ENCODE results near the gene TOX2. TPM values are rescaled to one million over a fixed set of nuclear protein-coding genes. Genes with fewer than 3 reads are reported as not detected.

The TOX2 gene
- total RNA-seq, 1 experiment from 2014 or later, result 1.7 TPM

DNA sequence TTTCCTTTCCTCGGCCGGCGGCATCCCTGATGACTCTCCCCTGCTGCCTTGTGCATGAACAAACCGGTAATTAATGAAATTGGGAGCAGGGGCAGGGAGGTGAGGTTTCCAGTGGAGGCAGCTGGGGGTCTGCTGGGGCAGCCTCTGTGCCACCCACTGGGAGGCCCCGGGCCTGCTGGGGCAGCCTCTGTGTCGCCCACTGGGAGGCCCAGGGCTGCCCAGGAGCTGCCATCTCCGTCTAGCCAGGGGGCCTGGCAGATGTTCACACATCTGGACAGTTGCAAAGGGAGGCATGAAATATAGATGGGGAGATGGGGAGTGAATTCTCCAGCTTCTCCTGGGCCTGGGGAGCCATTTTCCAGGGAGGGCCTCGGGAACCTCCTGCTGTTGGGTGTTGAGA, 33.8 kb downstream of the TOX2 start:
- Mint-ChIP-seq H3K36me3 (ENCODE audit: insufficient read depth in 1 of 3, low read depth in 3 of 3) (no peaks in the 10 kb centered on the region), H3K9me3 (no peaks in the 10 kb centered on the region; a peak in 1 of 5 replicates), H3K27ac (no peak overlapping the region), H3K27me3 (ENCODE audit: low read depth) (no peaks in the 10 kb centered on the region; the same call in 1 of the 2 replicates), H3K4me1 (peaks cover 26 to 35% of the 10 kb centered on the region in 2 experiments), H3K4me3 (no peak overlapping the region)
- H3K18ac ChIP-seq (ENCODE audit: insufficient read length, low read depth, low read length), result no peak overlapping the region
- TF ChIP-seq, protein P1, sequence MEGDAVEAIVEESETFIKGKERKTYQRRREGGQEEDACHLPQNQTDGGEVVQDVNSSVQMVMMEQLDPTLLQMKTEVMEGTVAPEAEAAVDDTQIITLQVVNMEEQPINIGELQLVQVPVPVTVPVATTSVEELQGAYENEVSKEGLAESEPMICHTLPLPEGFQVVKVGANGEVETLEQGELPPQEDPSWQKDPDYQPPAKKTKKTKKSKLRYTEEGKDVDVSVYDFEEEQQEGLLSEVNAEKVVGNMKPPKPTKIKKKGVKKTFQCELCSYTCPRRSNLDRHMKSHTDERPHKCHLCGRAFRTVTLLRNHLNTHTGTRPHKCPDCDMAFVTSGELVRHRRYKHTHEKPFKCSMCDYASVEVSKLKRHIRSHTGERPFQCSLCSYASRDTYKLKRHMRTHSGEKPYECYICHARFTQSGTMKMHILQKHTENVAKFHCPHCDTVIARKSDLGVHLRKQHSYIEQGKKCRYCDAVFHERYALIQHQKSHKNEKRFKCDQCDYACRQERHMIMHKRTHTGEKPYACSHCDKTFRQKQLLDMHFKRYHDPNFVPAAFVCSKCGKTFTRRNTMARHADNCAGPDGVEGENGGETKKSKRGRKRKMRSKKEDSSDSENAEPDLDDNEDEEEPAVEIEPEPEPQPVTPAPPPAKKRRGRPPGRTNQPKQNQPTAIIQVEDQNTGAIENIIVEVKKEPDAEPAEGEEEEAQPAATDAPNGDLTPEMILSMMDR (conservative IDR thresholded peaks at IDR 0.05), result no peak
- H2AK5ac ChIP-seq (ENCODE audit: insufficient read length, low read length), result no peak overlapping the region
- no peak overlapping the region for H2BK12ac ChIP-seq (ENCODE audit: insufficient read length, low read depth, low read length)
- H3K79me1 ChIP-seq (ENCODE audit: insufficient read depth, low read depth, low read length, poor library complexity, severe bottlenecking), result no peaks in the 10 kb centered on the region
- H3K56ac ChIP-seq (ENCODE audit: insufficient read length, low read depth, low read length), result no peak overlapping the region
- no peak overlapping the region for H2BK5ac ChIP-seq (ENCODE audit: insufficient read length, low read length)
- DNase-seq, result no peak
- H4K20me1 ChIP-seq (ENCODE audit: control insufficient read depth, insufficient read depth, insufficient read length), result no peaks in the 10 kb centered on the region
- no peak overlapping the region; the same call in 1 of the 2 replicates for H3K14ac ChIP-seq (ENCODE audit: insufficient read depth, low read length)
- no peak overlapping the region for H3K4me2 ChIP-seq (ENCODE audit: insufficient read depth, insufficient read length, low read length)
- no peak overlapping the region for H3T11ph ChIP-seq (ENCODE audit: low read length)
- no peak overlapping the region for H3K4ac ChIP-seq (ENCODE audit: low read depth, low read length)
- H2BK120ac ChIP-seq (ENCODE audit: low read depth, low read length, poor library complexity, severe bottlenecking), result no peak overlapping the region
- no peaks in the 10 kb centered on the region for H3K27me3 ChIP-seq (ENCODE audit: insufficient read depth, low read length)
- H4K5ac ChIP-seq (ENCODE audit: insufficient read length, low read depth, low read length), result no peak overlapping the region
- no peak overlapping the region for H3K27ac ChIP-seq (ENCODE audit: insufficient read length, low read depth, low read length)
- H2AFZ ChIP-seq (ENCODE audit: low read length), result no peak overlapping the region
- H3K4me1 ChIP-seq (ENCODE audit: insufficient read depth, low read length), result no peaks in the 10 kb centered on the region; the same call in 1 of the 2 replicates
- H3K9ac ChIP-seq (ENCODE audit: extremely low read depth, insufficient read length, low read length), result no peak overlapping the region
- no peak overlapping the region for H2BK15ac ChIP-seq (ENCODE audit: low read depth, low read length)
- H3K23ac ChIP-seq (ENCODE audit: insufficient read length, low read depth, low read length), result no peak overlapping the region
- H4K8ac ChIP-seq (replicated peaks; ENCODE audit: insufficient read length, low read depth, low read length), result no peak overlapping the region
- no peaks in the 10 kb centered on the region for H3K9me3 ChIP-seq (ENCODE audit: control insufficient read depth, low read depth, low read length)
- no CpG with 5 or more reads among the region's 8 CpGs for WGBS (ENCODE audit: extremely low coverage, insufficient read length, low lambda C conversion rate)
- no peak overlapping the region for H4K91ac ChIP-seq (ENCODE audit: insufficient read length, low read depth, low read length)
- no peaks in the 10 kb centered on the region for H3K23me2 ChIP-seq (ENCODE audit: insufficient read length, low read depth, low read length, poor library complexity, severe bottlenecking)
- no peak overlapping the region for H2BK20ac ChIP-seq (ENCODE audit: low read depth, low read length, poor library complexity, severe bottlenecking)
- no peaks in the 10 kb centered on the region for H3K79me2 ChIP-seq (ENCODE audit: insufficient read depth, low read length)
